CD8-positive, alpha-beta memory T cell (primary cell): ENCODE results near the gene TRIM17. TPM values are rescaled to one million over a fixed set of nuclear protein-coding genes. Genes with fewer than 3 reads are reported as not detected.

ENCODE experiments used
- CTCF ChIA-PET: fragments of 350-600 bp; sonication (Branson Sonifier 250); formaldehyde crosslinking; loops from one replicate; lab custom pipeline; 2021; ENCODE audit warnings: antibody characterized with exemption; lab: Charles Lee
- POLR2A ChIA-PET: fragments of 350-600 bp; sonication (Branson Sonifier 250); formaldehyde crosslinking; loops from one replicate; lab custom pipeline; 2021; ENCODE audit warnings: antibody characterized with exemption; lab: Charles Lee
- DNase-seq, 5 donors: peaks; one replicate each; pipeline versions ENCODE4 v3.0.0 to v3.0.0-alpha.2; 2020 to 2022; ENCODE audit warnings: mixed read lengths in 1 of 5
- H3K27ac ChIP-seq: one replicate; pipeline ENCODE4 v1.7.0; 2013; ENCODE audit warnings: low read depth, mild to moderate bottlenecking, low read length, moderate library complexity
- H3K27me3 ChIP-seq: 2 replicates; pipeline ENCODE4 v1.7.0; 2013; ENCODE audit warnings: low read length, mild to moderate bottlenecking; ENCODE audit not compliant: insufficient read depth, poor library complexity, severe bottlenecking
- H3K36me3 ChIP-seq: 2 replicates; pipeline ENCODE4 v1.7.0; 2013; ENCODE audit warnings: mild to moderate bottlenecking, low read length, moderate library complexity; ENCODE audit not compliant: insufficient read depth
- H3K4me1 ChIP-seq: 2 replicates; pipeline ENCODE4 v1.7.0; 2013; ENCODE audit warnings: mild to moderate bottlenecking, low read length, moderate library complexity; ENCODE audit not compliant: insufficient read depth
- H3K4me3 ChIP-seq: 2 replicates; pipeline ENCODE4 v1.7.0; 2013; ENCODE audit warnings: mild to moderate bottlenecking, low read length
- H3K9me3 ChIP-seq: 2 replicates; pipeline ENCODE4 v1.7.0; 2013; ENCODE audit warnings: mild to moderate bottlenecking, low read length
- H3K27ac Mint-ChIP-seq, 8 donors: one replicate each; pipeline ENCODE4 v1.8.0; 2020 to 2021; ENCODE audit warnings: mixed read lengths in 8 of 8, mild to moderate bottlenecking in 6 of 8, inconsistent platforms in 3 of 8, moderate library complexity in 3 of 8
- H3K27me3 Mint-ChIP-seq, 2 donors: one replicate each; pipeline ENCODE4 v1.8.0; 2020 to 2021; ENCODE audit warnings: mixed read lengths in 2 of 2, mild to moderate bottlenecking in 1 of 2, moderate library complexity in 1 of 2
- H3K36me3 Mint-ChIP-seq, 3 donors: one replicate each; pipeline ENCODE4 v1.8.0; 2020 to 2021; ENCODE audit warnings: mixed read lengths in 3 of 3, inconsistent platforms in 1 of 3, mild to moderate bottlenecking in 1 of 3
- H3K4me1 Mint-ChIP-seq, 3 donors: one replicate each; pipeline ENCODE4 v1.8.0; 2020 to 2021; ENCODE audit warnings: mixed read lengths in 3 of 3, inconsistent platforms in 1 of 3, mild to moderate bottlenecking in 1 of 3
- H3K4me3 Mint-ChIP-seq, 7 donors: one replicate each; pipeline ENCODE4 v1.8.0; 2020 to 2021; ENCODE audit warnings: mixed read lengths in 7 of 7, mild to moderate bottlenecking in 6 of 7, moderate library complexity in 4 of 7, inconsistent platforms in 2 of 7
- H3K9me3 Mint-ChIP-seq, 5 donors: one replicate each; pipeline ENCODE4 v1.8.0; 2020 to 2022; ENCODE audit warnings: mixed read lengths in 5 of 5, mild to moderate bottlenecking in 3 of 5, moderate library complexity in 2 of 5, inconsistent platforms in 1 of 5
- polyA plus RNA-seq: library from polyadenylated mRNA; unstranded; fragments of 300-500 nt; fragmentation: Illumina TruSeq; gene quantifications from one replicate; pipeline ENCODE4 v1.2.3, GENCODE V29; 2021
- total RNA-seq, 2 experiments: library from RNA; stranded (reverse); gene quantifications; one replicate each; pipeline ENCODE4 v1.2.3, GENCODE V29; 2021

The TRIM17 gene
- total and polyA plus RNA-seq, 3 experiments from 2014 or later = 0.60 to 2.1 (median 1.8) TPM

DNA sequence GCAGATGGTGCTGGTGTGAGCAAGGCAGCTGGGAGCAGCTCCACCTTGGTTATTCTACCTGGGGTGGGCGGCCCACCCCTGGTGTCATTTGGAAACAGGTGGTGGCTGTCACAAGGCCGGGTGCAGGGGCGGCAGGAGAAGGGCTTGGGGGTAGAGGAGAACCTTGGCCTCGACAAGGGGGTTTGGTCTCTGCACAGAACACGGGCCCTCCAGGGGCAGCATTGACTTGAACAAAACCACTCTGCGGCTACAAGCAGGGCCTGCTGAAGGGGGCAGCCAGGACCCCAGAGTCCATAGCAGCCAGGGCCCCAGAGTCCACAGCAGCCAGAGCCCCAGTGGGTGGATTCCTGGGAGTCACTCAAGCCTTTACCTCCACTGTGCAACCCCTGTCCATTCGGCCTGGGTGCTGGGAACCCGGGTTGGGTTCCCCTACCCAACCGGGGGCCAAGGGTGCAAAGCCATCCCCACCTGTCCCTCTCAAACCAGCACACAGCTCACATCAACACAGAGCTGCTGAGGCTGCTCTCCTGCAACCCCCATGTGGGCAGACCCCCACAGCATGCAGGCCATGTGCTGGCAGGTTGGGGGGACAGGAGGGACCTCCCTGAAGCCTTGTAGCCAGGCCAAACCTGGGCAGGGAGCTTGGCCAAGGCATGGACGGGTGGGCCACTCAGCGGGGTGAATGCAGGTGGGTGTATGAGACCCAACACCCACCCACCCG is 17.8 kb downstream of the TRIM17 start:
- Histone ChIP-seq H3K4me3 (no peak overlapping the region), H3K9me3 (no peaks in the 10 kb centered on the region), H3K27ac (no peak overlapping the region), H3K36me3 (peaks cover 18% of the 10 kb centered on the region), H3K27me3 (no peaks in the 10 kb centered on the region), H3K4me1 (peaks cover 29% of the 10 kb centered on the region)
- Mint-ChIP-seq H3K36me3 (peaks cover 0 to 90% (median 6%) of the 10 kb centered on the region in 3 donors), H3K4me1 (peaks cover 37 to 52% (median 38%) of the 10 kb centered on the region in 3 donors), H3K9me3 (no peaks in the 10 kb centered on the region), H3K27ac (no peak overlapping the region), H3K4me3 (no peak overlapping the region), H3K27me3 (no peaks in the 10 kb centered on the region)
- ChIA-PET CTCF (interaction anchor here (0.9 to 1.1 kb wide), 2 partner anchors 58 to 65 kb away, joined by 3 to 4 read pairs; a partner anchor contains a TSS), POLR2A (no interaction called here)
- no peak for DNase-seq

- peak overlapping the region in 1 of 7 donors; percentile 57 for H3K4me3 Mint-ChIP-seq
Measured at GRCh38 chr1:228397966-228398365, 18.7 kb downstream of the TRIM17 start.

GRCh38 chr1:228396770-228397662 is 19.6 kb downstream of the TRIM17 start:
- H3K4me3 Mint-ChIP-seq = no peak overlapping the region
- POLR2A ChIA-PET = interaction anchor here (0.5 kb wide), 1 partner anchor 10 kb away, joined by 4 read pairs; the partner anchor contains the start of gene TRIM11
- H3K9me3 Mint-ChIP-seq = no peaks in the 10 kb centered on the region
- Histone ChIP-seq H3K27me3 (no peaks in the 10 kb centered on the region), H3K27ac (no peak overlapping the region), H3K36me3 (peaks cover 18% of the 10 kb centered on the region), H3K4me3 (no peak overlapping the region), H3K4me1 (peaks cover 11% of the 10 kb centered on the region), H3K9me3 (no peaks in the 10 kb centered on the region)
- CTCF ChIA-PET = no interaction called here
- no peaks in the 10 kb centered on the region for H3K27me3 Mint-ChIP-seq
- H3K27ac Mint-ChIP-seq = peak overlapping the region in 4 of 8 donors; percentile 3 to 85 (median 70)
- no peak for DNase-seq
- H3K4me1 Mint-ChIP-seq = peaks cover 19 to 33% (median 19%) of the 10 kb centered on the region in 3 donors
- H3K36me3 Mint-ChIP-seq = peaks cover 0 to 87% (median 8%) of the 10 kb centered on the region in 3 donors

More at GRCh38 chr1:228397966-228398365, 18.7 kb downstream of the TRIM17 start:
- Histone ChIP-seq H3K27me3 (no peaks in the 10 kb centered on the region), H3K36me3 (peaks cover 18% of the 10 kb centered on the region), H3K4me3 (no peak overlapping the region), H3K27ac (no peak overlapping the region), H3K9me3 (no peaks in the 10 kb centered on the region), H3K4me1 (peaks cover 20% of the 10 kb centered on the region)
- CTCF ChIA-PET = no interaction called here
- H3K36me3 Mint-ChIP-seq = peaks cover 0 to 90% (median 6%) of the 10 kb centered on the region in 3 donors
- H3K4me1 Mint-ChIP-seq = peaks cover 28 to 42% (median 28%) of the 10 kb centered on the region in 3 donors
- no peaks in the 10 kb centered on the region for H3K9me3 Mint-ChIP-seq
- POLR2A ChIA-PET = no interaction called here
- H3K27me3 Mint-ChIP-seq = no peaks in the 10 kb centered on the region
- peak overlapping the region in 4 of 8 donors; percentile 46 to 85 (median 70) for H3K27ac Mint-ChIP-seq
- no peak for DNase-seq

DNA sequence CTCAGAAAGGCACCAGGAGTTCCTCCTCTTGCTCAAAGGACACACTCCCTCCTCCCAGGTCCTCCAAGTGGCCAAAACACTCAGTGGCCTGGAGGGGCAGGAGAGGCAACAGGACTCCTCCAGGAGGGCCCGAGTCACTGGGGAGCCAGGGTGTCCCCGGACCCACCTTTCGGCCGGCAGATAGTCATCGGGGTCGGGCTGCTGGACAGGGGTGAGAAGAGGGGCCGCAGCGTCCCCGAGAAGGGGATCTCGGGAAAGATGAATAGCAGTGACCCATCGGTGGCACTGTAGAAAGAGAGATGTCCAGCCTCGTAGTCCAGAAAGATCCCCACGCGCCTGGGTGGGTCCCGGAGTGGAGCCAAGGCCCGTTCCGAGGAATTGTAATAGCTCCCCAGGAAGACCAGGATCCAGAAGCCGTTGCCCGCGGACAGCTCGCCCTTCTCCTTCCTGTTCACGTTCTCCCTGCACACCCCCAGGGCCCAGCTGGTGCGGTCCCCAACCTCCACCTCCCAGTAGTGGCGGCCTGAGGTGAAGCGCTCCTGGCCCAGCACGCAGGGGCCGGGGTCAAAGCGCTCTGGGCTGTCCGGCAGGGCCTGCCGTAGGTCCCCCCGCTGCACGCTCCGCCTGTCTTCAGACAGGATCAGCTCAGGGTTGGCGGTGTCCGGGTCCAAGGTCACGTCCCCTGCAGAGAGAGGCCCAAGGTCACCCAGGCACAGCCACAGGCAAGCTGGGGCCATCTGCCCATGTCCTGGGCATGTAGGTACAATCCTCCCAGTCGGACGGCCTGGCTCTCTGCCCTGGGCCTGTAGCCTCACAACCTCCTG is 21.9 kb downstream of the TRIM17 start:
- ChIA-PET CTCF (no interaction called here), POLR2A (no interaction called here)
- no peak overlapping the region for H3K4me3 ChIP-seq
- DNase-seq = no peak
- Mint-ChIP-seq H3K9me3 (no peaks in the 10 kb centered on the region), H3K36me3 (peaks cover 0 to 68% (median 8%) of the 10 kb centered on the region in 3 donors), H3K4me1 (peaks cover 10 to 17% (median 11%) of the 10 kb centered on the region in 3 donors), H3K27me3 (no peaks in the 10 kb centered on the region), H3K4me3 (no peak overlapping the region), H3K27ac (no peak overlapping the region)
- H3K9me3 ChIP-seq = no peaks in the 10 kb centered on the region
- no peak overlapping the region for H3K27ac ChIP-seq
- peaks cover 9% of the 10 kb centered on the region for H3K4me1 ChIP-seq
- no peaks in the 10 kb centered on the region for H3K27me3 ChIP-seq
- peaks cover 18% of the 10 kb centered on the region for H3K36me3 ChIP-seq

DNA sequence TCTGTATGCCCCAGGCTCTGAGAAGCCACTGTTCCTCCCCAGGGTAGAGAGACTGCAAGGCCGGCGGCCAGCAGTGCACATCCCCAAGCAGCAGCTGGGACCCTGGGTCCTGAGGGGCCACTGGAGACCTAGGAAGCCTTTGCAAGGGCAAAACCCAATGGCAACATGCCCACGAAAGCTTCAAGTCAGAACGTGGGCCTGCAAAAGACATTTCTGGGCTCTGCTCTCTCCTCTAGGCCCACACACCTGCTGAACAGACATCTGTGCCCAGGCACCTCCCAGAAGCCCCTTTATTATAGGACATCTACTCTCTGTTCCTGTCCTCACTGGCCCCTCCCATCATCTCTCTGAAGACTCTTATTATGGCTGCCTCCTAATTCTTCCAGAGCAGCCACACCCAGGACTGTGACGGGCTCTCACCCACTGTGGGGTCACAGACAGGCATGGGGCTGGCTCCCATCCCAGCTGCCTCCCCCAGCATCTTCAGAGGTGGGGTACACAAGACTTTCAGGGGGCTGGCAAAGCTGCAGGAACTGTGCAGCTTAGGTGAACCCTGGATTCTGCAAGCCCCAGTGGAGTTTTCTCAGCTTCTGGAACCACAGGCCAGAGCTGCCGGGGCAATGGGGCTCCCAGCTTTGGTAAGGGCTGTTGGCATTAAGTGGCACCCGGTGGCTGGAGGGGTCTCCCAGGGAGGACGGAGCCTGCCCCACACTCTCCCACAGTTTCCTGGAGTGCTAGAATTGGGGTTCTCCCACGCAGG is 22.7 kb downstream of the TRIM17 start:
- H3K4me1 Mint-ChIP-seq = peaks cover 8 to 14% (median 10%) of the 10 kb centered on the region in 3 donors
- peaks cover 0 to 64% (median 7%) of the 10 kb centered on the region in 3 donors for H3K36me3 Mint-ChIP-seq
- no peak for DNase-seq
- POLR2A ChIA-PET = interaction anchor here (0.6 to 0.7 kb wide), 2 partner anchors 13 to 64 kb away, joined by 3 to 11 read pairs; partner anchors contain the start of gene TRIM11
- Histone ChIP-seq H3K4me3 (no peak overlapping the region), H3K27ac (no peak overlapping the region), H3K4me1 (peaks cover 9% of the 10 kb centered on the region), H3K36me3 (peaks cover 18% of the 10 kb centered on the region), H3K9me3 (no peaks in the 10 kb centered on the region), H3K27me3 (no peaks in the 10 kb centered on the region)
- H3K9me3 Mint-ChIP-seq = no peaks in the 10 kb centered on the region
- CTCF ChIA-PET = no interaction called here
- no peaks in the 10 kb centered on the region for H3K27me3 Mint-ChIP-seq
- peak overlapping the region in 1 of 7 donors; percentile 37 for H3K4me3 Mint-ChIP-seq
- peak overlapping the region in 1 of 8 donors; percentile 47 for H3K27ac Mint-ChIP-seq

GRCh38 chr1:228393268-228393701 is 23.4 kb downstream of the TRIM17 start:
- Mint-ChIP-seq H3K4me1 (peaks cover 8 to 10% (median 10%) of the 10 kb centered on the region in 3 donors), H3K27ac (peak overlapping the region in 3 of 8 donors; percentile 15 to 46 (median 27)), H3K27me3 (no peaks in the 10 kb centered on the region), H3K4me3 (no peak overlapping the region), H3K9me3 (no peaks in the 10 kb centered on the region), H3K36me3 (peaks cover 0 to 58% (median 7%) of the 10 kb centered on the region in 3 donors)
- Histone ChIP-seq H3K9me3 (no peaks in the 10 kb centered on the region), H3K36me3 (peaks cover 18% of the 10 kb centered on the region), H3K27me3 (no peaks in the 10 kb centered on the region), H3K27ac (no peak overlapping the region), H3K4me3 (no peak overlapping the region), H3K4me1 (peaks cover 9% of the 10 kb centered on the region)
- ChIA-PET CTCF (interaction anchor here (1.1 kb wide), 1 partner anchor 10 kb away, joined by 3 read pairs; no protein-coding TSS in a partner anchor), POLR2A (interaction anchor here (0.6 kb wide), 1 partner anchor 65 kb away, joined by 3 read pairs; no protein-coding TSS in a partner anchor)
- no peak for DNase-seq
